ENCODE results near the gene BICRA. TPM values are rescaled to one million over a fixed set of nuclear protein-coding genes. Genes with fewer than 3 reads are reported as not detected.
A peak's percentile ranks its signal among the peaks of the same experiment; 100 is the strongest.

The BICRA gene
- total and polyA plus RNA-seq, 9 of the 15 experiments (the other 6 are each of a cell fraction or from before 2014, with no cell fraction given): 0.01 to 8.8 (median 1.2) TPM

GRCh38 chr19:47698631-47699359, 89.9 kb downstream of the BICRA start:
- in situ Hi-C loops (cut with MboI): loop anchor here (5.0 kb wide), 1 partner anchor 261 kb away; no protein-coding TSS in a partner anchor
- ChIA-PET POLR2A (interaction anchor here (0.6 to 1.8 kb wide), 4 partner anchors 8 to 455 kb away, joined by 3 to 5 read pairs (median 3); no protein-coding TSS in a partner anchor), CTCF (ENCODE audit: low intra/inter-chr PET ratio) (interaction anchor here (0.5 to 5.6 kb wide), 5 partner anchors 9 to 262 kb away, joined by 3 to 79 read pairs (median 6); no protein-coding TSS in a partner anchor)

More at GRCh38 chr19:47698631-47699359, 89.9 kb downstream of the BICRA start:
- intact Hi-C loops (cut with micrococcal nuclease): loop anchor here (1.0 to 10.0 kb wide), 4 partner anchors 96 to 404 kb away; partner anchors contain the start of gene NAPA
- H4K20me1 ChIP-seq (replicated peaks; ENCODE audit: control insufficient read depth, insufficient read depth, low read length): no peaks in the 10 kb centered on the region
- no peak overlapping the region for H3K9ac ChIP-seq (ENCODE audit: insufficient read depth in 1 of 2, low read depth in 2 of 2, low read length in 2 of 2)
- peaks cover 27% of the 10 kb centered on the region; the same call in 2 of the 3 replicates for H3K36me3 ChIP-seq (ENCODE audit: control insufficient read depth, insufficient read depth, low read length)
- no peaks in the 10 kb centered on the region for H3K79me2 ChIP-seq (ENCODE audit: control insufficient read depth, insufficient read depth, low read length)
- FAIRE-seq (no peak), ATAC-seq (no peak), DNase-seq (ENCODE audit: extremely low read depth in 1 of 4, low spot score in 3 of 4) (no peak)
- no peak overlapping the region for H3K4me3 ChIP-seq
- H3K27me3 ChIP-seq (ENCODE audit: control insufficient read depth in 2 of 2, insufficient read depth in 2 of 2, low read length in 2 of 2): no peaks in the 10 kb centered on the region
- no peaks in the 10 kb centered on the region for H3K9me1 ChIP-seq (ENCODE audit: control insufficient read depth, insufficient read depth, low read length)
- no peak overlapping the region for H2AFZ ChIP-seq (ENCODE audit: low read depth, low read length)
- no peak for TF ChIP-seq U2AF1 (optimal IDR thresholded peaks at IDR 0.05; ENCODE audit: low read depth, low read length)
- TF ChIP-seq, protein P1, sequence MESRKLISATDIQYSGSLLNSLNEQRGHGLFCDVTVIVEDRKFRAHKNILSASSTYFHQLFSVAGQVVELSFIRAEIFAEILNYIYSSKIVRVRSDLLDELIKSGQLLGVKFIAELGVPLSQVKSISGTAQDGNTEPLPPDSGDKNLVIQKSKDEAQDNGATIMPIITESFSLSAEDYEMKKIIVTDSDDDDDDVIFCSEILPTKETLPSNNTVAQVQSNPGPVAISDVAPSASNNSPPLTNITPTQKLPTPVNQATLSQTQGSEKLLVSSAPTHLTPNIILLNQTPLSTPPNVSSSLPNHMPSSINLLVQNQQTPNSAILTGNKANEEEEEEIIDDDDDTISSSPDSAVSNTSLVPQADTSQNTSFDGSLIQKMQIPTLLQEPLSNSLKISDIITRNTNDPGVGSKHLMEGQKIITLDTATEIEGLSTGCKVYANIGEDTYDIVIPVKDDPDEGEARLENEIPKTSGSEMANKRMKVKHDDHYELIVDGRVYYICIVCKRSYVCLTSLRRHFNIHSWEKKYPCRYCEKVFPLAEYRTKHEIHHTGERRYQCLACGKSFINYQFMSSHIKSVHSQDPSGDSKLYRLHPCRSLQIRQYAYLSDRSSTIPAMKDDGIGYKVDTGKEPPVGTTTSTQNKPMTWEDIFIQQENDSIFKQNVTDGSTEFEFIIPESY (CRISPR knock-in tag; IDR thresholded peaks at IDR 0.05): 0 out of 2 replicates have a peak, but pooled peaks have one; percentile 20
- TF ChIP-seq ZFP36 (IDR thresholded peaks at IDR 0.05; ENCODE audit: low read depth, low read length, partially characterized antibody): peak; percentile 52
- TF ChIP-seq ZNF609 (CRISPR knock-in tag; IDR thresholded peaks at IDR 0.05; ENCODE audit: borderline replicate concordance): no peak
- peak; percentile 42; the same call in 1 of the 2 replicates for TF ChIP-seq POLR2G (IDR thresholded peaks at IDR 0.05; ENCODE audit: low read depth, low read length)
- peak; percentile 27 for TF ChIP-seq RBM22 (IDR thresholded peaks at IDR 0.05; ENCODE audit: low read depth, low read length, poor library complexity, severe bottlenecking)
- H3K4me2 ChIP-seq (ENCODE audit: insufficient read depth, low read length): no peak overlapping the region
- H3K4me1 ChIP-seq (replicated peaks in 1 of 2; ENCODE audit: control insufficient read depth in 2 of 2, insufficient read depth in 2 of 2, low read length in 2 of 2): peaks cover 0 to 24% of the 10 kb centered on the region in 2 experiments; a peak in 2 of 5 replicates
- no TSS peak for BruUV-seq (replicated peaks)
- no peaks in the 10 kb centered on the region for H3K9me3 ChIP-seq (replicated peaks; ENCODE audit: control insufficient read depth, insufficient read depth, low read depth, low read length)
- no peak overlapping the region for H3K27ac ChIP-seq (ENCODE audit: extremely low read depth, low read depth, low read length)
- WGBS (ENCODE audit: insufficient coverage, low coverage, missing lambda C conversion rate): 89% methylated on average over 20 of the region's 46 CpGs

All from K562 (cell line).